CMK (cell line): ENCODE data around the gene TMEM40.
"Not testable (repeated sequence)": the region's sequence is repeated elsewhere in the genome, so short reads cannot be mapped to it uniquely, and the experiment has no call there.

Source experiments
- DNase-seq: peaks from one replicate; pipeline ENCODE4 v3.0.0-alpha.2; 2010; ENCODE audit warnings: low read depth

The TMEM40 gene

GRCh38 chr3:12759097-12759679 is at the start of gene TMEM40:
Gene TMEM40 (minus strand): TSS chr3:12759259. CDS start chr3:12749832, 9,427 bp downstream.
- DNase-seq: no peak

- DNase-seq: no peak
Observed at GRCh38 chr3:12808587-12808986, 49.5 kb upstream of the TMEM40 start.

- DNase-seq: no peak
Observed at GRCh38 chr3:12807601-12808359, 48.7 kb upstream of the TMEM40 start.

- DNase-seq: no peak
Observed at GRCh38 chr3:12807066-12807465, 48.0 kb upstream of the TMEM40 start.

- no peak for DNase-seq
Observed at GRCh38 chr3:12803371-12803770, 44.3 kb upstream of the TMEM40 start.

- DNase-seq: no peak
Observed at GRCh38 chr3:12799525-12800440, 40.7 kb upstream of the TMEM40 start.

GRCh38 chr3:12798559-12799179 is 39.6 kb upstream of the TMEM40 start:
- DNase-seq: no peak

- no peak for DNase-seq
Observed at GRCh38 chr3:12797892-12798558, 39.0 kb upstream of the TMEM40 start.

GRCh38 chr3:12797124-12797891 is 38.2 kb upstream of the TMEM40 start:
- no peak for DNase-seq

- no peak for DNase-seq
Observed at GRCh38 chr3:12796171-12797123, 37.4 kb upstream of the TMEM40 start, which contains the start of gene CAND2. Gene CAND2 (plus strand): TSS chr3:12796680. CDS start chr3:12796721, 41 bp downstream.

- no peak for DNase-seq
Observed at GRCh38 chr3:12793701-12794100, 34.6 kb upstream of the TMEM40 start.

- DNase-seq: no peak
Observed at GRCh38 chr3:12791430-12791829, 32.4 kb upstream of the TMEM40 start.

- not testable (repeated sequence) for DNase-seq
Observed at GRCh38 chr3:12787967-12788690, 29.1 kb upstream of the TMEM40 start.

GRCh38 chr3:12787346-12787745 is 28.3 kb upstream of the TMEM40 start:
- DNase-seq: not testable (repeated sequence)

- DNase-seq: no peak
Observed at GRCh38 chr3:12785096-12785495, 26.0 kb upstream of the TMEM40 start.

GRCh38 chr3:12782172-12782815 is 23.2 kb upstream of the TMEM40 start:
- no peak for DNase-seq

- no peak for DNase-seq
Observed at GRCh38 chr3:12780751-12781150, 21.7 kb upstream of the TMEM40 start.

GRCh38 chr3:12777171-12777570 is 18.1 kb upstream of the TMEM40 start:
- no peak for DNase-seq
